ENCODE measurements around the gene ABCA6.

ABCA6 gene

DNA sequence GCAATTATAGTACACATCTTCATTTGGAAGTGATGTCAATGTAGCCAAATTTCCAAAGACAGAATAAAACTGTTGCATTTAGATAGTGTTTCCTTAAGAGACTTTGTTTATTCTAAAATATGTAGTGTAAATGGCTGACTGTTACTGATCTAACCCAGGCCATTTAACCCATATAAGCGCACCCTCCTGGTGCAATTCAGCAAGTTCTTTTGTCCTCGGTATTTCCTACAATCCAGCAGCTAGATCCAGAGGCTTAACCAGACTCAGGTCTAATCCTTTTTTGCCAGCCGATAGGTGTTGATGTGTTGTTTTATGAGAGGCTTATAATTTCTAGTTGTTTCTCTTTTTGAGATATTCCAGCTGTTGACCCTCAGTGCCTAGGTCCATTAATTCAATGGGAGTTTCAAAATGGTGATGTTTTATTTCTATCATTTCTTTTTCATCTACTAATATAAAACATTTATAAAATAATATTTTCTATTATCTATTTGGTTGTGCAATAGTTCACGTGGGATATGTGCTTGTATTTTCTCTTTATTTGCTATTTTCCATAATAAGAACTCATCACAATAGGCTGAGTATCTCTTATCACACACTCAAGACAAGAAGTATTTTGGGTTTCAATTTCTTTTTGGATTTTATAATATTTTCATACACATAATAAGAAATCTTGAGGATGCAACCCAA, 95.4 kb downstream of the ABCA6 start:
- DNase-seq: no peak

DNA sequence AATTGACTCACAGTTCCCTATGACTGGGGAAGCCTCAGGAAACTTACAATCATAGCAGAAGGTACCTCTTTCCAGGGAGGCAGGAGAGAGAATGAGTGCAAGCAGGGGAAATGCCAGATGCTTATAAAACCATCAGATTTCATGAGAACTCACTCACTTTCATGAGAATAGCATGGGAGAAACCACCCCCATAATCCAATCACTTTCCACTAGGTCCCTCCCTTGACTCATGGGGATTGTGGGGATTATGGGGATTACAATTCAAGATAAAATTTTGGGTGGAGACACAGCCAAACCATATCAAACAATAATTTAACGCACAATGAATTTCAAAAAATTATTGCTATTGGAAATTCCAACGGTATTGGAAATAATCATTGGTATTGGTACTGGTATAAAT, 96.0 kb downstream of the ABCA6 start:
- DNase-seq: no peak

DNA sequence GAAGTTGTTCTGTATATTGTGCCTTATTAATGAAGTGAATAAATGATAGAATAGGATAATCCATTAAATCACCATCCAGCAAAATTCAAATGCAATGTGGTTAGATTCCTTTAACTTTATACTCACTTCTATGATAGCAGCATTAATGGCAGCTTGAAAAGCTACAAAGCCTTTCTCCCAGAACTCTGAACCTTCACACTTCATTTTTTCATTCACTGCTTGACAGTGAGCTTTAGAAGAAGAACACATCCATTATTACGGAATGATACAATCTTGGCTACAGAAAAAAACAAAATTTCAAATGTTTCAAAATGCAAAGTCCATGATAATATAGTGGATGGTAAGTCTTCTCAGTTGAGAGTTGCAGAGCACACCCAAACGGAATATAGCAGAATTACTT, 97.3 kb downstream of the ABCA6 start:
- no peak for DNase-seq

DNA sequence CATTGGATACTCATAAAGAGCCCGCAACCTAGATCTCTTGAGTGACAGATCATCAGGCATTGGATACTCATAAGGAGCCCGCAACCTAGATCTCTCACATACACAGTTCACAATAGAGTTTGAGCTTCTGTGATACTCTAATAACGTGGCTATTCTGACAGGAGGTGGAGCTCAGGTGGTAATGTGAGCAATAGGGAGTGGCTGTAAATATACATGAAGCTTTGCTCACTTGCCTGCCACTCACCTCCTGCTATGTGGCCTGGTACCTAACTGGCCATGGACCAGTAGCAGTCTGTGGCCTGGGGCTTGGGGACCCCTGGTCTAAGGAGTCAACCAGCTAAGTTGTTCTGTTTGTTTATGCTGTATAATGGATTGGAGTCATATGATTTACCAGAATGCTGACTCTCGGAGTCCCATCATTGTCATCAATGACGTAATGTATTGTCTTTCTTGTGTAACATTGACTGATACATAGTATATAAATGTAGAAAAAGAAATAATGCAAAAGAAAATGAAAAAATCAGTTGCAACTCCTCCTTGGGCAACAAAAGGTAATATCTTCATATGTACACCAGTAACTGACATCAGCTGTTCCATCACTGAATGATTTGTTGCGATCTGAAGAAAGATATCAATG, 98.5 kb downstream of the ABCA6 start:
- DNase-seq: no peak

DNA sequence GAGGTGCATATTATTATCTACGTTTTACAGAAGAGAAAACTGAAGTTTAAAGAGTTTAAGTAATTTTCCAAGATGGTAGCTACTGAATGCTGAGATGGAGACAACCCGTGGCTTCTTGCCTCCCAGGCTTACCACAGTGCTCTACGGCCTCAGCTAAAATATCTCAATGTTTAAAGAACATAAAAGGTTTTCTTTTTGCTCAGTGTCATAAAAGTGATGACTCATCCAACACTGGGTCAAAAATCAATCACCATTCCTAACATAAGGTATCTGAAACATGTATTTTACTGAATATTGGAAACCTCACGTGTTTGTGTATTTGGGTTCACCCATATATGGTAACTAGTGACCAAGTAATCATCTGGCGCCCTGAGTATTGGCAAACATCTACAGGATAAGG, 99.4 kb downstream of the ABCA6 start:
- no peak for DNase-seq

DNA sequence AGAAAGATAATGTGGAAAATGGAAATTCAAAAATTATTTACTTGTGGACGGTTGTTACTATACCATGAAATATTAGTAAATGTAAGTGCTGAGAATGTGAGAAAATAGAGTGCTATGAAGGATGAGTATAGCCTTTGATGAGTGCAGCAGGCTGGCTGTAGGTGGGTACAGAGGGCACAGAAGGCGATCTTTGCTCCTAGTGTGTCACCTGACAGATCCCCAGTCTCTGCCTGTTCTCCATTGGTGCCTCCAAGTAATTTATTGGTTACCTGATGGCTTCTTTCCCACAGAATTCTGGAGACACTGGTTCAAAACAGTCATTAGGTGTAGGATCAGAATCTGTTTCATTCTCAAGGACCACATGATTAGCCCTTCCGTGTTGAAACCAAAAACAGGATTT, 109.9 kb downstream of the ABCA6 start:
- DNase-seq: no peak

DNA sequence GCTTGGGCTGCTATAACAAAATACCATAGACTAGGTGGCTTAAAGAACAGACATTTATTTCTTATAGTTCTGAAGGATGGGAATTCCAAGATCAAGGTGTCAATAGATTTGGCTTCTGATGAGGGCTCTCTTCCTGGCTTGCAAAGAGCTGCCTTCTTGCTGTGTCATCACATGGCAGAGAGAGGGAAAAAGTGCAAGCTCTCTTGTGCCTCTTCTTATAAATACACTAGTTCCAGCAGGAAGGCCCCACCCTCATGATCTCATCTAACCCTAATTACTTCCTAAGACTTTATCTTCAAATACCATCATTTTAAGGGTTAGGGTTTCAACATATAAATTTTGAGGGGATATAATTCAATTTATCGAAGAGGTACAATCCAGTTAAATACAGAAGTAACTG, 111.5 kb downstream of the ABCA6 start:
- no peak for DNase-seq

All from NCI-H1048 (cell line).